GM23338 (cell line): ENCODE results near the gene BLOC1S6. TPM values are rescaled to one million over a fixed set of nuclear protein-coding genes. Genes with fewer than 3 reads are reported as not detected.

Source experiments
- ATAC-seq: fragments of 200-7000 bp; cut with Tn5 transposase; 3 replicates; pipeline ENCODE4 v1.9.1; 2020
- DNase-seq: peaks from one replicate; pipeline ENCODE4 v3.0.0-alpha.2; 2015; ENCODE audit warnings: low spot score
- H2AFZ ChIP-seq: fragments of 200-600 bp; sonication (generic); 2 replicates; pipeline ENCODE4 v1.8.0; 2016; ENCODE audit warnings: antibody characterized with exemption, mild to moderate bottlenecking, moderate library complexity
- H3F3A ChIP-seq: fragments of 200-600 bp; sonication (generic); replicated peaks from 2 replicates; pipeline ENCODE4 v1.8.0; 2017; ENCODE audit warnings: antibody characterized with exemption, mixed run types, low read depth
- H3K27ac ChIP-seq: fragments of 200-600 bp; sonication (generic); 2 replicates; pipeline ENCODE4 v1.6.1; 2016; ENCODE audit warnings: low read depth
- H3K27me3 ChIP-seq: fragments of 200-600 bp; sonication (generic); 2 replicates; pipeline ENCODE4 v1.8.0; 2016; ENCODE audit warnings: mild to moderate bottlenecking, mixed run types, moderate library complexity; ENCODE audit not compliant: insufficient read depth
- H3K36me3 ChIP-seq: fragments of 200-600 bp; sonication (generic); 2 replicates; pipeline ENCODE4 v1.8.0; 2016; ENCODE audit warnings: mild to moderate bottlenecking; ENCODE audit not compliant: insufficient read depth
- H3K4me1 ChIP-seq: fragments of 200-600 bp; sonication (generic); 2 replicates; pipeline ENCODE4 v1.8.0; 2016; ENCODE audit warnings: mild to moderate bottlenecking, moderate library complexity; ENCODE audit not compliant: insufficient read depth
- H3K4me2 ChIP-seq: fragments of 200-600 bp; sonication (generic); 2 replicates; pipeline ENCODE4 v1.7.1; 2017; ENCODE audit warnings: mixed run types
- H3K4me3 ChIP-seq: fragments of 200-600 bp; sonication (generic); 2 replicates; pipeline ENCODE4 v1.6.1; 2016; ENCODE audit warnings: mixed run types
- H3K79me2 ChIP-seq: fragments of 200-600 bp; sonication (generic); replicated peaks from 2 replicates; pipeline ENCODE4 v1.8.0; 2017; ENCODE audit warnings: mild to moderate bottlenecking; ENCODE audit not compliant: insufficient read depth
- H3K9me2 ChIP-seq: fragments of 200-600 bp; sonication (generic); 2 replicates; pipeline ENCODE4 v1.8.0; 2017; ENCODE audit not compliant: insufficient read depth
- H4K20me1 ChIP-seq: fragments of 200-600 bp; sonication (generic); replicated peaks from 2 replicates; pipeline ENCODE4 v1.8.0; 2017; ENCODE audit warnings: mild to moderate bottlenecking; ENCODE audit not compliant: insufficient read depth
- H3K27ac Mint-ChIP-seq: 2 replicates; pipeline ENCODE4 v1.8.0; 2020; ENCODE audit warnings: inconsistent platforms, mild to moderate bottlenecking, moderate library complexity, mixed read lengths
- H3K27me3 Mint-ChIP-seq: 3 replicates; pipeline ENCODE4 v1.8.0; 2022; ENCODE audit warnings: low read depth, mild to moderate bottlenecking, moderate library complexity, mixed read lengths, inconsistent platforms; ENCODE audit not compliant: insufficient read depth, poor library complexity
- H3K36me3 Mint-ChIP-seq: 3 replicates; pipeline ENCODE4 v1.8.0; 2021; ENCODE audit warnings: low read depth, mild to moderate bottlenecking, inconsistent platforms, moderate library complexity, mixed read lengths
- H3K4me1 Mint-ChIP-seq: 3 replicates; pipeline ENCODE4 v1.8.0; 2020; ENCODE audit warnings: mild to moderate bottlenecking, inconsistent platforms, mixed read lengths
- H3K4me3 Mint-ChIP-seq: 3 replicates; pipeline ENCODE4 v1.8.0; 2021; ENCODE audit warnings: moderate library complexity, mild to moderate bottlenecking, inconsistent platforms, mixed read lengths
- H3K9me3 Mint-ChIP-seq: 3 replicates; pipeline ENCODE4 v1.8.0; 2020; ENCODE audit warnings: moderate library complexity, mild to moderate bottlenecking, inconsistent platforms, mixed read lengths
- CREB1 ChIP-seq: fragments of 250-450 bp; sonication (Bioruptor Pico); IDR thresholded peaks from 2 replicates; pipeline ENCODE4 v1.5.0; 2020; ENCODE audit warnings: low read depth, mild to moderate bottlenecking, moderate library complexity
- EZH2 ChIP-seq: fragments of 200-600 bp; sonication (generic); IDR thresholded peaks from one replicate; pipeline ENCODE4 v1.8.0; 2017; ENCODE audit warnings: antibody characterized with exemption, mild to moderate bottlenecking, low read depth; ENCODE audit not compliant: unreplicated experiment
- EZH2phosphoT487 ChIP-seq: fragments of 200-600 bp; sonication (generic); IDR thresholded peaks from one replicate; pipeline ENCODE4 v1.8.1; 2018; ENCODE audit warnings: antibody characterized with exemption; ENCODE audit not compliant: unreplicated experiment
- JUNB ChIP-seq: IDR thresholded peaks from one replicate; pipeline ENCODE4 v1.6.1; 2016; ENCODE audit warnings: antibody characterized with exemption; ENCODE audit not compliant: unreplicated experiment
- NANOG ChIP-seq: IDR thresholded peaks from 2 replicates; pipeline ENCODE4 v1.6.1; 2016; ENCODE audit warnings: antibody characterized with exemption, borderline replicate concordance
- POLR2AphosphoS5 ChIP-seq: IDR thresholded peaks from 2 replicates; pipeline ENCODE4 v1.6.1; 2016; ENCODE audit warnings: antibody characterized with exemption, low read depth
- STAT1 ChIP-seq: IDR thresholded peaks from one replicate; pipeline ENCODE4 v1.6.1; 2016; ENCODE audit warnings: antibody characterized with exemption; ENCODE audit not compliant: unreplicated experiment
- ZNF114 ChIP-seq: fragments of 250-450 bp; sonication (Bioruptor Pico); IDR thresholded peaks from 2 replicates; pipeline ENCODE4 v1.5.0; 2020; ENCODE audit warnings: mild to moderate bottlenecking, moderate library complexity
- ZNF331 ChIP-seq: fragments of 250-450 bp; sonication (Bioruptor Pico); IDR thresholded peaks from 2 replicates; pipeline ENCODE4 v1.5.0; 2020; ENCODE audit warnings: low read depth, mild to moderate bottlenecking, moderate library complexity
- polyA plus RNA-seq: library from polyadenylated mRNA; unstranded; fragments of >200 nt; fragmentation: Nextera tagmentation; extraction: Ambion mirVana; gene quantifications from 2 replicates; pipeline ENCODE4 v1.2.1, GENCODE V29; 2016
- total RNA-seq: library from RNA; depleted of rRNA; stranded (reverse); fragments of >200 nt; shearing (Covaris generic); gene quantifications from 2 replicates; pipeline ENCODE4 v1.2.3, GENCODE V29; 2014
- TF ChIP-seq, protein P1 (sequence below): IDR thresholded peaks from 2 replicates; pipeline ENCODE4 v1.6.1; 2016; ENCODE audit warnings: antibody characterized with exemption
- TF ChIP-seq, protein P2 (sequence below), 2 experiments: fragments of 200-600 bp in 1 of 2; sonication (generic) in 1 of 2; conservative IDR thresholded peaks; 2 replicates each; pipeline versions ENCODE4 v1.5.1 to v1.6.1; 2016 to 2017; ENCODE audit warnings: antibody characterized with exemption in 2 of 2, low read depth in 2 of 2, mild to moderate bottlenecking in 2 of 2, moderate library complexity in 1 of 2
- TF ChIP-seq, protein P3 (sequence below): IDR thresholded peaks from one replicate; pipeline ENCODE4 v1.6.1; 2018; ENCODE audit warnings: antibody characterized with exemption; ENCODE audit not compliant: unreplicated experiment

BLOC1S6 gene
- total and polyA plus RNA-seq, 2 experiments from 2014 or later: 20.9 to 28.4 TPM

DNA sequence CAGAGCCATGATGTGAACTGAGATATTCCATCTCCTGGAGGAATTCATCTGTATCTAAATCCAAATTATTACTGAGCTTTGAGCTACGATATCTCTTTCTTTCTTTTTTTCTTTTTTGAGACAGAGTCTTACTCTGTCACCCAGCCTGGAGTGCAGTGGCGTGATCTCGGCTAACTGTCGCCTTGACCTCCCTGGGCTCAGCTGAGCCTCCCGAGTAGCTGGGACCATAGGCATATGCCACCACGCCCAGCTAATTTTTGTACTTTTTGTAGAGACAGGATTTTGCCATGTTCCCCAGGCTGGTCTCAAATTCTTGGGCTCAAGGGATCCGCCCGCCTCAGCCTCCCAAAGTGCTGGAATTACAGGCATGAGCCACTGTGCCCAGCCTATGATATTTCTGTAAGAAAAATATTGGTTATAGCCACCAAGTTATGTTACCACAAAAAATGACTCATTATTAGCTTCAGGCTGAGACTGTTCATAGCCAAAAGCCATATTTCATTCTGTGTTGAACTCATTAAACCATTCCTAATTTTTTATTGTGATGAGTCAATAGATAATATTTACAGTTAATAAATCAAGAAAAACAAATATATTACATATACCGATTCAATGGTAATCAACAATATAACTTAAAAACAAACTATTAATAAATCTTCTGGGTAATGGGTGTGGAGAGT is 37.5 kb upstream of the BLOC1S6 start (continued):
- TF ChIP-seq, protein P1, sequence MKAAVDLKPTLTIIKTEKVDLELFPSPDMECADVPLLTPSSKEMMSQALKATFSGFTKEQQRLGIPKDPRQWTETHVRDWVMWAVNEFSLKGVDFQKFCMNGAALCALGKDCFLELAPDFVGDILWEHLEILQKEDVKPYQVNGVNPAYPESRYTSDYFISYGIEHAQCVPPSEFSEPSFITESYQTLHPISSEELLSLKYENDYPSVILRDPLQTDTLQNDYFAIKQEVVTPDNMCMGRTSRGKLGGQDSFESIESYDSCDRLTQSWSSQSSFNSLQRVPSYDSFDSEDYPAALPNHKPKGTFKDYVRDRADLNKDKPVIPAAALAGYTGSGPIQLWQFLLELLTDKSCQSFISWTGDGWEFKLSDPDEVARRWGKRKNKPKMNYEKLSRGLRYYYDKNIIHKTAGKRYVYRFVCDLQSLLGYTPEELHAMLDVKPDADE: no peak
- TF ChIP-seq, protein P2, sequence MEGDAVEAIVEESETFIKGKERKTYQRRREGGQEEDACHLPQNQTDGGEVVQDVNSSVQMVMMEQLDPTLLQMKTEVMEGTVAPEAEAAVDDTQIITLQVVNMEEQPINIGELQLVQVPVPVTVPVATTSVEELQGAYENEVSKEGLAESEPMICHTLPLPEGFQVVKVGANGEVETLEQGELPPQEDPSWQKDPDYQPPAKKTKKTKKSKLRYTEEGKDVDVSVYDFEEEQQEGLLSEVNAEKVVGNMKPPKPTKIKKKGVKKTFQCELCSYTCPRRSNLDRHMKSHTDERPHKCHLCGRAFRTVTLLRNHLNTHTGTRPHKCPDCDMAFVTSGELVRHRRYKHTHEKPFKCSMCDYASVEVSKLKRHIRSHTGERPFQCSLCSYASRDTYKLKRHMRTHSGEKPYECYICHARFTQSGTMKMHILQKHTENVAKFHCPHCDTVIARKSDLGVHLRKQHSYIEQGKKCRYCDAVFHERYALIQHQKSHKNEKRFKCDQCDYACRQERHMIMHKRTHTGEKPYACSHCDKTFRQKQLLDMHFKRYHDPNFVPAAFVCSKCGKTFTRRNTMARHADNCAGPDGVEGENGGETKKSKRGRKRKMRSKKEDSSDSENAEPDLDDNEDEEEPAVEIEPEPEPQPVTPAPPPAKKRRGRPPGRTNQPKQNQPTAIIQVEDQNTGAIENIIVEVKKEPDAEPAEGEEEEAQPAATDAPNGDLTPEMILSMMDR (conservative IDR thresholded peaks at IDR 0.05; ENCODE audit: low read depth in 2 of 2): no peak
- TF ChIP-seq JUNB: no peak
- TF ChIP-seq NANOG: no peak
- no peak for TF ChIP-seq EZH2phosphoT487
- TF ChIP-seq, protein P3, sequence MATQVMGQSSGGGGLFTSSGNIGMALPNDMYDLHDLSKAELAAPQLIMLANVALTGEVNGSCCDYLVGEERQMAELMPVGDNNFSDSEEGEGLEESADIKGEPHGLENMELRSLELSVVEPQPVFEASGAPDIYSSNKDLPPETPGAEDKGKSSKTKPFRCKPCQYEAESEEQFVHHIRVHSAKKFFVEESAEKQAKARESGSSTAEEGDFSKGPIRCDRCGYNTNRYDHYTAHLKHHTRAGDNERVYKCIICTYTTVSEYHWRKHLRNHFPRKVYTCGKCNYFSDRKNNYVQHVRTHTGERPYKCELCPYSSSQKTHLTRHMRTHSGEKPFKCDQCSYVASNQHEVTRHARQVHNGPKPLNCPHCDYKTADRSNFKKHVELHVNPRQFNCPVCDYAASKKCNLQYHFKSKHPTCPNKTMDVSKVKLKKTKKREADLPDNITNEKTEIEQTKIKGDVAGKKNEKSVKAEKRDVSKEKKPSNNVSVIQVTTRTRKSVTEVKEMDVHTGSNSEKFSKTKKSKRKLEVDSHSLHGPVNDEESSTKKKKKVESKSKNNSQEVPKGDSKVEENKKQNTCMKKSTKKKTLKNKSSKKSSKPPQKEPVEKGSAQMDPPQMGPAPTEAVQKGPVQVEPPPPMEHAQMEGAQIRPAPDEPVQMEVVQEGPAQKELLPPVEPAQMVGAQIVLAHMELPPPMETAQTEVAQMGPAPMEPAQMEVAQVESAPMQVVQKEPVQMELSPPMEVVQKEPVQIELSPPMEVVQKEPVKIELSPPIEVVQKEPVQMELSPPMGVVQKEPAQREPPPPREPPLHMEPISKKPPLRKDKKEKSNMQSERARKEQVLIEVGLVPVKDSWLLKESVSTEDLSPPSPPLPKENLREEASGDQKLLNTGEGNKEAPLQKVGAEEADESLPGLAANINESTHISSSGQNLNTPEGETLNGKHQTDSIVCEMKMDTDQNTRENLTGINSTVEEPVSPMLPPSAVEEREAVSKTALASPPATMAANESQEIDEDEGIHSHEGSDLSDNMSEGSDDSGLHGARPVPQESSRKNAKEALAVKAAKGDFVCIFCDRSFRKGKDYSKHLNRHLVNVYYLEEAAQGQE: no peak
- TF ChIP-seq CREB1: no peak

DNA sequence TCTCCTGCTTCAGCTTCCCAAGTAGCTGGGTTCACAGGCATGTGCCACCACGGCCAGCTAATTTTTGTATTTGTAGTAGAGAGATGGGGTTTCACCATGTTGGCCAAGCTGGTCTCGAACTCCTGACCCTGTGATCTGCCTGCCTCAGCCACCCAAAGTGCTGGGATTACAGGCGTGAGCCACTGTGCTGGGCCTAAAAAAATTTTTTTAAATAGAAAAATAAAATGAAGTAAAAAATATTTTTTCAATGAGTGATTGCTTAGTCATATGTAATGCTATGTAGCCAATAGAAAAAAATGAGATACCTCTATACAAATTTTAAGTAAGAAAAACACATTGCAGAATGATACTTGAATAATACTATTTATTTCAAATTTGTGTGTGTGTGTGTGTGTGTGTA is 36.7 kb upstream of the BLOC1S6 start:
- no peak overlapping the region for H2AFZ ChIP-seq
- no peaks in the 10 kb centered on the region for H3F3A ChIP-seq
- no peaks in the 10 kb centered on the region for H3K9me3 Mint-ChIP-seq
- H3K4me3 Mint-ChIP-seq: no peak overlapping the region
- no peaks in the 10 kb centered on the region for H3K36me3 ChIP-seq
- no peak overlapping the region for H3K27ac ChIP-seq
- H3K36me3 Mint-ChIP-seq: no peaks in the 10 kb centered on the region
- DNase-seq: no peak
- no peak overlapping the region for H3K4me2 ChIP-seq
- H3K27me3 ChIP-seq: peaks cover 5% of the 10 kb centered on the region; the same call in 1 of the 2 replicates
- no peaks in the 10 kb centered on the region for H3K79me2 ChIP-seq
- no peak overlapping the region for H3K27ac Mint-ChIP-seq
- no peak overlapping the region for H3K4me3 ChIP-seq
- H3K4me1 ChIP-seq: 0 out of 2 replicates have a peak, but pooled peaks cover 3% of the 10 kb centered on the region
- peaks cover 3% of the 10 kb centered on the region for H3K4me1 Mint-ChIP-seq
- peaks cover 1% of the 10 kb centered on the region for H3K27me3 Mint-ChIP-seq
- ATAC-seq: no peak
- H4K20me1 ChIP-seq: no peaks in the 10 kb centered on the region
- no peaks in the 10 kb centered on the region for H3K9me2 ChIP-seq
- TF ChIP-seq JUNB: no peak
- no peak for TF ChIP-seq ZNF331 (CRISPR knock-in tag)
- TF ChIP-seq STAT1: no peak
- TF ChIP-seq, protein P1: no peak
- TF ChIP-seq CREB1: no peak
- TF ChIP-seq NANOG: no peak
- no peak for TF ChIP-seq ZNF114 (CRISPR knock-in tag)
- no peak for TF ChIP-seq EZH2
- TF ChIP-seq, protein P2 (conservative IDR thresholded peaks at IDR 0.05; ENCODE audit: low read depth in 2 of 2): no peak
- TF ChIP-seq POLR2AphosphoS5: no peak
